ENCODE measurements around the gene IER3IP1.

DNA sequence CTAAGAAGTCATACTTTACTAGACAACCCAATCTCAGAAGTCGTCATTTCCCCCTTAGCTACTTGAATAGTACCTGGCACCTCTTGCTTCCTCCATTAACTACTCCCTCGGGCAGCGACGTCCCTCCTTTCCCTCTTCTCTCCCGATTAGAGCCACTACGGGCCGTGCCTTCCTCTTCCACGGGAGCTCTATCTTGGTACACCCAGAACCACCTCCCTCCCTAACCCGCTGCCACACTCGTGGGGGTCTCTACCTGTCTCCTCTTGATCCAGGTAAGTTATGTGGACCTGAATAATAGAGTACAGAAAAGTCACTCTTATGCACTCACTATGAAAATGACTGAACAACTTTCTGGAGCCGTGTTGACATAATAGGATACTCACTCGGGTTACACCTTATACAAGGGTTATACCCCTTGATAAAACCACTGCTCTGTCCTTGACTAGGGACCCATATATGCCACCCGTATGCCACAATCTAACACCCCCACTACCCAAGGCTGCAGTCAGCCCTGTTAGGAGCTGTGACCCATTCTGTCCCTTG lies 25.3 kb downstream of the IER3IP1 start:
- TF ChIP-seq POLR2A (IDR thresholded peaks at IDR 0.05), result no peak
- TF ChIP-seq, protein P1, sequence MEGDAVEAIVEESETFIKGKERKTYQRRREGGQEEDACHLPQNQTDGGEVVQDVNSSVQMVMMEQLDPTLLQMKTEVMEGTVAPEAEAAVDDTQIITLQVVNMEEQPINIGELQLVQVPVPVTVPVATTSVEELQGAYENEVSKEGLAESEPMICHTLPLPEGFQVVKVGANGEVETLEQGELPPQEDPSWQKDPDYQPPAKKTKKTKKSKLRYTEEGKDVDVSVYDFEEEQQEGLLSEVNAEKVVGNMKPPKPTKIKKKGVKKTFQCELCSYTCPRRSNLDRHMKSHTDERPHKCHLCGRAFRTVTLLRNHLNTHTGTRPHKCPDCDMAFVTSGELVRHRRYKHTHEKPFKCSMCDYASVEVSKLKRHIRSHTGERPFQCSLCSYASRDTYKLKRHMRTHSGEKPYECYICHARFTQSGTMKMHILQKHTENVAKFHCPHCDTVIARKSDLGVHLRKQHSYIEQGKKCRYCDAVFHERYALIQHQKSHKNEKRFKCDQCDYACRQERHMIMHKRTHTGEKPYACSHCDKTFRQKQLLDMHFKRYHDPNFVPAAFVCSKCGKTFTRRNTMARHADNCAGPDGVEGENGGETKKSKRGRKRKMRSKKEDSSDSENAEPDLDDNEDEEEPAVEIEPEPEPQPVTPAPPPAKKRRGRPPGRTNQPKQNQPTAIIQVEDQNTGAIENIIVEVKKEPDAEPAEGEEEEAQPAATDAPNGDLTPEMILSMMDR (IDR thresholded peaks at IDR 0.05), result no peak
